ENCODE results near the gene RBX1.

GRCh38 chr22:40995821-40996220 is 44.6 kb downstream of the RBX1 start:
- TF ChIP-seq CTCF (IDR thresholded peaks at IDR 0.05) (no peak), POLR2A (IDR thresholded peaks at IDR 0.05) (no peak)
